ENCODE results near the gene PUS10.

GRCh38 chr2:60992985-60993392 lies 25.1 kb downstream of the PUS10 start:
- TF ChIP-seq BACH2 (CRISPR knock-in tag; IDR thresholded peaks at IDR 0.05; ENCODE audit: borderline replicate concordance) (no peak), CSDC2 (CRISPR knock-in tag; IDR thresholded peaks at IDR 0.05) (no peak)
